Ascending aorta (tissue), 2 donors: ENCODE results near the gene FSCN2. TPM values are rescaled to one million over a fixed set of nuclear protein-coding genes. Genes with fewer than 3 reads are reported as not detected.

ENCODE experiments used
- DNase-seq, 2 donors: peaks; one replicate each; pipeline ENCODE4 v3.0.0-alpha.2; 2019; ENCODE audit warnings: low spot score in 2 of 2
- H3K27ac ChIP-seq, 2 donors: fragments of 200-600 bp; sonication (generic); one replicate each; pipeline ENCODE4 v1.5.1; 2016 to 2017; ENCODE audit warnings: mild to moderate bottlenecking in 1 of 2
- H3K27me3 ChIP-seq: fragments of 200-600 bp; sonication (generic); one replicate; pipeline ENCODE4 v1.5.1; 2017
- H3K36me3 ChIP-seq, 2 donors: fragments of 200-600 bp; sonication (generic); one replicate each; pipeline ENCODE4 v1.5.1; 2016
- H3K4me1 ChIP-seq, 2 donors: fragments of 200-600 bp; sonication (generic); one replicate each; pipeline ENCODE4 v1.5.1; 2016 to 2017; ENCODE audit warnings: mild to moderate bottlenecking in 1 of 2
- H3K4me3 ChIP-seq, 2 donors: fragments of 200-600 bp; sonication (generic); one replicate each; pipeline ENCODE4 v1.5.1; 2016 to 2017; ENCODE audit warnings: mild to moderate bottlenecking in 1 of 2
- H3K9me3 ChIP-seq, 2 donors: fragments of 200-600 bp; sonication (generic); one replicate each; pipeline ENCODE4 v1.5.1; 2016
- CTCF ChIP-seq, 3 experiments: fragments of 200-600 bp in 2 of 3; fragments of 450-650 bp in 1 of 3; sonication (generic) in 2 of 3; IDR thresholded peaks; one replicate each; pipeline ENCODE4 v1.5.1; 2016 to 2019; ENCODE audit warnings: antibody characterized with exemption in 3 of 3, mild to moderate bottlenecking in 1 of 3, moderate library complexity in 1 of 3
- intact Hi-C: fragments of 100-400 bp; cut with DNase I; formaldehyde crosslinking; loops from one replicate; pipeline ENCODE4 v1.15.1; 2023
- total RNA-seq: library from RNA; depleted of rRNA; stranded (reverse); fragments of >200 nt; gene quantifications from one replicate; pipeline ENCODE4 v1.1.0, GENCODE V29; 2016

The FSCN2 gene
- total RNA-seq, 1 donor from 2014 or later = not detected

- intact Hi-C loops = loop anchor here (2.0 to 10.0 kb wide), 2 partner anchors 82 to 346 kb away; partner anchors contain the start of gene P4HB
- no peaks in the 10 kb centered on the region for H3K9me3 ChIP-seq
- H3K36me3 ChIP-seq = no peaks in the 10 kb centered on the region
- DNase-seq = no peak
- no peak for TF ChIP-seq CTCF (IDR thresholded peaks at IDR 0.05)
- peaks cover 21 to 44% of the 10 kb centered on the region in 2 donors for H3K4me1 ChIP-seq
- H3K4me3 ChIP-seq = peak overlapping the region; percentile 65 to 96
- H3K27me3 ChIP-seq = no peaks in the 10 kb centered on the region
- peak overlapping the region; percentile 95 to 100 for H3K27ac ChIP-seq
These were observed 9.3 kb upstream of the FSCN2 start for GRCh38 chr17:81518785-81519283.

- Histone ChIP-seq H3K27me3 (no peaks in the 10 kb centered on the region), H3K27ac (peak overlapping the region; percentile 95 to 100), H3K36me3 (no peaks in the 10 kb centered on the region), H3K4me1 (peaks cover 21 to 47% of the 10 kb centered on the region in 2 donors), H3K4me3 (peak overlapping the region; percentile 65 to 96), H3K9me3 (no peaks in the 10 kb centered on the region)
- DNase-seq = peak in 1 of 2 donors; percentile 77
- intact Hi-C loops = loop anchor here (2.0 to 10.0 kb wide), 2 partner anchors 81 to 345 kb away; partner anchors contain the start of gene P4HB
- TF ChIP-seq CTCF (IDR thresholded peaks at IDR 0.05) = peak; percentile 25 to 58 (median 44)
These were observed 8.7 kb upstream of the FSCN2 start for GRCh38 chr17:81519284-81520020.

- intact Hi-C loops = no loop called here
- Histone ChIP-seq H3K36me3 (no peaks in the 10 kb centered on the region), H3K27me3 (no peaks in the 10 kb centered on the region), H3K27ac (no peak overlapping the region), H3K9me3 (no peaks in the 10 kb centered on the region), H3K4me3 (peak overlapping the region in 1 of 2 donors; percentile 96), H3K4me1 (peaks cover 21 to 47% of the 10 kb centered on the region in 2 donors)
- no peak for TF ChIP-seq CTCF (IDR thresholded peaks at IDR 0.05)
- DNase-seq = no peak
These were observed 7.9 kb upstream of the FSCN2 start for GRCh38 chr17:81520021-81520901.

- no peak overlapping the region for H3K4me3 ChIP-seq
- no peaks in the 10 kb centered on the region for H3K36me3 ChIP-seq
- H3K27ac ChIP-seq = no peak overlapping the region
- no peak for TF ChIP-seq CTCF (IDR thresholded peaks at IDR 0.05)
- peaks cover 21 to 36% of the 10 kb centered on the region in 2 donors for H3K4me1 ChIP-seq
- no peaks in the 10 kb centered on the region for H3K27me3 ChIP-seq
- intact Hi-C loops = no loop called here
- H3K9me3 ChIP-seq = no peaks in the 10 kb centered on the region
- no peak for DNase-seq
These were observed 5.4 kb upstream of the FSCN2 start for GRCh38 chr17:81522491-81523401.
